ENCODE data around the gene OGG1.

OGG1 gene

DNA sequence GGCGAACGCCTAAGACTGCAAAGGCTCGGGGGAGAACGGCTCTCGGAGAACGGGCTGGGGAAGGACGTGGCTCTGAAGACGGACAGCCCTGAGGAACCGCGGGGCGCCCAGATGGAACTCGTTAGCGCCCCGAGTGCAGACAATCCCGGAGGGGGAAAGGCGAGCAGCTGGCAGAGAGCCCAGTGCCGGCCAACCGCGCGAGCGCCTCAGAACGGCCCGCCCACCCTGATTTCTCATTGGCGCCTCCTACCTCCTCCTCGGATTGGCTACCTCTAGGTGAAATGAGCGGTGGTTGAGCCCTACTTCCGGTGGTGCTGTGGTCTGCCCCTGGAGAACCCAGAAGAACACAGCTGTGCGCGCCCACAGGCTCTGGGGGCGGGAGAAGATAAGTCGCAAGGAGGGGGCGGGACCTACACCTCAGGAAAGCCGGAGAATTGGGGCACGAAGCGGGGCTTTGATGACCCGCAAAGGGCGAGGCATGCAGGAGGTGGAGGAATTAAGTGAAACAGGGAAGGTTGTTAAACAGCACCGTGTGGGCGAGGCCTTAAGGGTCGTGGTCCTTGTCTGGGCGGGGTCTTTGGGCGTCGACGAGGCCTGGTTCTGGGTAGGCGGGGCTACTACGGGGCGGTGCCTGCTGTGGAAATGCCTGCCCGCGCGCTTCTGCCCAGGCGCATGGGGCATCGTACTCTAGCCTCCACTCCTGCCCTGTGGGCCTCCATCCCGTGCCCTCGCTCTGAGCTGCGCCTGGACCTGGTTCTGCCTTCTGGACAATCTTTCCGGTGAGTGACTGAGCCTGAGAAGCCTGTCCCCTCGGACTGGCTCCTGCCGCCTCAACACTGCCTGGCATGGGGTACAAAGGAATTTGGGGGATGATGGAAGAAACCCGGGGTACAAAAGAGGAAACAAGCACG, at the start of gene OGG1:
OGG1 (plus strand) TSS at position 308 of the 911 bp plus-strand sequence; CDS start at position 643, 335 bp downstream.
- DNase-seq, result peak; percentile 93

DNA sequence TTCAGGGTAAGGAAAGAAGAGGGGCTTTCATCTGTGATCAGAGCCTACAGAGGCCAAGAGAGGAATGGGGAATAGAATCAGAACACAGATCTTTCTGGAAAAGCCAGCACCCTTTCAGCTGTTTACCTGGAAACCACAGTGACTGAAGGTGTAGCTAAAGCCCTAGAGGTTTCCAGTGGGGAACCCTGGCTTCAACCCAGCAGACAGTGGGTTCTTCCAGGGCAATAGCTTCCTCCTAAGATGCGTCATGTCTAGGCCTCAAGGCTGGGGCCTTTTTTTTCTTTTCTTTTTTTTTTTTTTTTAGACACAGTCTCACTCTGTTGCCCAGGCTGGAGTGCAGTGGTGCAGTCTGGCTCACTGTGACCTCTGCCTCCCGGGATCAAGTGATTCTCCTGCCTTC, 49.2 kb upstream of the OGG1 start:
- no peak for DNase-seq

DNA sequence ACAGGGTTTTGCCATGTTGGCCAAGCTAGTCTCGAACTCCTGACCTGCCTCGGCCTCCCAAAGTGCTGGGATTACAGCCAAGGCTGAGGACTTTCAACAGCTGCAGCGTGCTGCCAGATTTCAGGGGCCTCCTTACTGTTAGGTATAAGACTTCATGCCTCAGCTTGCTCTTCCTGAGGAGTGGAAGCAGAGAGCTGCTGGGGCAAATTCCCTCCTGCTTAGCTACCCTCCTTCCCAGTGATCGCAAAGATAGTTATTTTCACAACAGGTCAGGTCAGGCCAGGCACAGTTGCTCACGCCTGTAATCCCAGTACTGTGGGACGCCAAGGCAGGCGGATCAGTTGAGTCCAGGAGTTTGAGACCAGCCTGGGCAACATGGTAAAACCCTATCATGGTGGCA, 48.7 kb upstream of the OGG1 start:
- no peak for DNase-seq

DNA sequence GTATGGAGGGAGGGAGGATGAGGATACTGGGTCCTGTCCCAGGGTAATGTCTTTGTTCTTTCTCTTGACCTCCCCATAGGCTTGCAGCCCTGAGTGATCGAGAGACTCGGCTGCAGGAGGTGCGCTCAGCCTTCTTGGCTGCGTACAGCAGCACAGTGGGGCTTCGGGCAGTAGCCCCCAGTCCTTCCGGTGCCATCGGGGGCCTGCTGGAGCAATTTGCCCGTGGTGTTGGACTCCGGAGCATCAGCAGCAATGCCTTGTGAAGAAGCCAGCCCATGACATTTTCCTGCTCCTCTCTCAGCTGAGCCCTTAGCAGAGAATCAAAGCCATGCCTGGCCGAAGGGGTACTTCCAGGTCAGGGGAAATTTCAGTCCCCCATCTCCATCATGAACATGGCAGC, 48.0 kb upstream of the OGG1 start:
- no peak for DNase-seq

DNA sequence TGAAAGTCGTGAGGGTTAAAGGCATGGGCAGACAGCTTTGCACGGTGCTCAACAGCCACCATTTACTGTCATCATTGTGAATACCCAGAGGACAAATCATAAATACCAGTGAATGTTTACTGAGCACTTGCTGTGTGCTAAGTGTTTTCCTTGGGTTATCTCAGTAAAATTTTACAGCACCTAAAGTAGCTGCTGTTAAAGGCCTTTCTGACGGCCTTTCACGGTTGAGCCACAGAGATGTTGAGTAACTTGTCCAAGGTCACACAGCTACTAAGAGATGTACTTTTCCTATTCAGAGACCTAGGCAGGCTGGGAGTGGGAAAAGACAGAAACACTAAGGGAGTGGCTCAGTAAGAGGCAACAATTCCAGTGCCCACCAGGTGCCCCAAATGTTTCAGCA, 46.5 kb upstream of the OGG1 start:
- DNase-seq, result no peak

DNA sequence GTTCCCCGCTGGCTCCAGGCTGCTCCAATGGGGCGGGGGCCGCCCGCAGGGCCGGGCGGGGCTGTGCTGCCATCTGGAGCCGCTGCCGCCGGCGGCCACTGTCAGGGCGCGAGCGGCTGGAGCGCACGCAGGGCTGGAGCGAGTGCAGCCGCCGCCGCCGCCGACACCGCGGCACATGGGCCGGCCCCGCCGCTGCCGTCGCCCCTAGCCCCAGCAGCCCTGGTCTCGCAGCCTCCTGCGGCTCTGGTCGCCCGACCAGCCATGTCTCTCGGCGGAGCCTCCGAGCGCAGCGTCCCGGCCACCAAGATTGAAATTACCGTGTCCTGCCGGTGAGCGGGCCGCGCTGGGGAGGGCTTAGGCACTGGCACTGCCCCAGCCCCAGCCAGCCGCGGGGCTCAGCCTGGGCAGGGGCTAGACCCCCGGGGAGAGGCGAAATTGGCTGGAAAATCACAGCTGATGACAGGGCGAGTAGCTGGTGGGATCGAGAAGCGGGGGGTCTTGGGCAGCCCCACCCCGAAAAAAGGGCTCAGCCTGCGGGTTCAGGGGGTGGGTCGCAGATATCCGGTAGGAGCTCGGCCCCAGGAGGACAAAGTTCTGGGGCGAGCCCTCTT, 45.9 kb upstream of the OGG1 start, which contains the start of gene CPNE9:
CPNE9 (plus strand) TSS at position 98 of the 611 bp plus-strand sequence; CDS start at position 262, 164 bp downstream.
- peak; percentile 3 for DNase-seq

DNA sequence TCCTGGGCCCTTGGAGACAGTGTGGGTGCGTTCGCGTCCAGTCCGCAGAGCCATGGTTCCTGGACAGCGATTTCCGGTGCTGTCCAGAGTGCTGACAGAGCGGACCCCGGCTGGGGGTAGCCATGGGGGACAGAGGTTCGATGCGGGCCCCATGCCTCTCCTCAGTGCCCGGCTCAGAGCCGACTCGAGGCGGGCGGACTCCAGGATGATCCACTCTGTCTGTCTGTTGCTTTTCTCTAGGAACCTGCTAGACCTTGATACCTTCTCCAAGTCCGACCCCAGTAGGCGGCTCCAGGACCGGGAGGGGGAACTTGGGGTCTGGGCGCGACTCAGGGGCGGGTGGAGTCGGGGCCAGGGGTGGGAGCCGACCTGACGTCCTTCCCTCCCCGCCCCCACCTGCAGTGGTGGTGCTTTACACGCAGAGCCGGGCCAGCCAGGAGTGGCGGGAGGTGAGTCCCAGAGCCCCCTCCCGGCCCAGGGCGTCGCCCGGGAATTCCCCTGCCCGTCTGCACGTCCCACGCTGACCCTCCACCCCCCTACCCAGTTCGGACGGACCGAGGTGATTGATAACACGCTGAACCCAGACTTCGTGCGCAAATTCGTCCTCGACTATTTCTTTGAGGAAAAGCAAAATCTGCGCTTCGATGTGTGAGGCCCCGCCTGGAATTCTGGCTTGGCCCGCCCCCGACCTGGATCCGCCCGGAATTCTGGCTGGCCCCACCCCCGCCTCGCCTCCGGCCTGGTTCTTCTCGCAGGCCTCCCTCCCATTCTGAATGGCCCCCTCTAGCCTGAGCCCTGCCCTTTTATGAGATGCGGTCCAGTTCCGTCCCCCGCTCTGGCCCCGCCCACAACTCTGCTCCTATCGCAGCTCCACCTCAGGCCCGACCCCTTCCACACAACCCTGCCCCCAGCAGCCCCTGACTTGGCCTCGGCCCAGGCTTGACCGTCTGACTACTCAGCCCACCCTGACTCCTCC, 45.1 kb upstream of the OGG1 start:
- DNase-seq, result peak; percentile 7

DNA sequence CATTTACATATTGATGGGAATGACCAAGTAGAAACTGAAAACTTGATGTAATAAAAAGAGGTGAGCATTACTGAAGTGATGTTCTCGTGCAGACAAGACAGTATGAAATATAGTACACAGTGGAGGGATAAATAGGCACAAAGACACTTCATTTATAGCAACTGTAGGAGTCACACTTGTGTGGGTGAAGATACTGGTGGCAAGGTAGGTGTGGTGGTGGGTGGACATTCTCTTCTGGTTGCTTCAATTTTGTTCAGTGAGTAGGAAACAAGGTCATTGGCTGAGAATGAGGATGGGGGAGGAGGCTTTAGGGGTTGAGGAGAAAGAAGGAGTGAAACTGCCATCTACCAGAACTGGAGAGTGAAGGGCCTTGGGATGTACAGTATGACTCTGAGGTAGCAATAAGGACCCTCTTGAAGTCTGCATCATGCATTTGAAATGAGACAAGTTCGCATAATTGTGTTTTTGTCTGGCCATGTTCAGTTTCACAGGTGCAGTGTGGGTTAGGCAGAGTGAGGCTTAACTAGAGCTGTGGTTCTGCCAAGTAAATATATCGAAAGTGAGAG, 39.5 kb upstream of the OGG1 start:
- no peak for DNase-seq

DNA sequence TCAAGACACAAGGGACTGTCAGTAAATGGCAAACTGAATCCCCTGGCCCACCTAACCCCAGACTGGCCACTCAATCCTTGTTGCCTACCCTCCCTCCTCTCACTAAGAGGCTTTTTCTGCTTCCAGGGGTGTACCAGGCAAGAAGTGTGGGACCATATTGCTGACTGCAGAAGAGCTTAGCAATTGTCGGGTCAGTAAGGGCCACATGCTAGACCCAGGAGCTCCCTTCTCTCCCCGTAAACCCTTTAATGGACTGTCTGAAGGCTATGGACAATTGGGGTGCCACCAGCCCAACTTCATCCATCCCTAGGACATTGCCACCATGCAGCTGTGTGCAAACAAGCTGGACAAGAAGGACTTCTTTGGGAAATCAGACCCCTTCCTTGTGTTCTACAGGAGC, 37.3 kb upstream of the OGG1 start:
- no peak for DNase-seq

DNA sequence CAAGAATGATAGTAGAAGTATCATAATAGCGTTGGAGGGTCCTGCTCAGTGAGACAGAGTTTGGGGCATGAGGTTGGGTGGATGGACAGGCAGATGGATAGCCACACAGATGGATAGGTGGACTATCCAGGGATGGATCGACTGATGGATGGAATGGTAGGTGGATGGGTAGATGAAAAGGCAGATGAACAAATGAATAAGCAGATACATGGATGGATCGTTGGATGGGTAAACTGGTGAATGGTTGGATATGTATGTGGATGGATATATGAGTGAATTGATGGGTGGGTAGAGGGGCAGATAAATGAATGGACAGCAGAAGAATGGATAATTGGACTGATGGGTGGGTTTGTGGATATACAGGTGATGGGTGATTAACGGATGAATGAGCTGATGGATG, 36.6 kb upstream of the OGG1 start:
- DNase-seq, result no peak

DNA sequence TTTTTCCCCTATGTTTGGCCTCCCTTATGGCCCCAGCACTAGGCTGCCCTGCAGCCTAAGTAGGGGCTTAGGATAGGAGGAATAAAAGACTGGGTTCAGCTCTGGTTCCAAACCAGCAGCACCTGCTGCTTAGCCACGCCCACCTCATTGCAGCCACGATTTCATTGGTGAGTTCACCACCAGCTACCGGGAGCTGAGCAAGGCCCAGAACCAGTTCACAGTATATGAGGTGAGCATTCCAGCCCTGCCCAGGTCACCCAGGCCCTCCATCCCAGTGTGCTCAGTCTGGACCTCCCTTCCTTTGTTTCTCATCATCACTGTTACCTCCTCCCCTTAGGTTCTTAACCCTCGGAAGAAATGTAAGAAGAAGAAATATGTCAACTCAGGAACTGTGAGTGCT, 34.6 kb upstream of the OGG1 start:
- peak; percentile 10 for DNase-seq

DNA sequence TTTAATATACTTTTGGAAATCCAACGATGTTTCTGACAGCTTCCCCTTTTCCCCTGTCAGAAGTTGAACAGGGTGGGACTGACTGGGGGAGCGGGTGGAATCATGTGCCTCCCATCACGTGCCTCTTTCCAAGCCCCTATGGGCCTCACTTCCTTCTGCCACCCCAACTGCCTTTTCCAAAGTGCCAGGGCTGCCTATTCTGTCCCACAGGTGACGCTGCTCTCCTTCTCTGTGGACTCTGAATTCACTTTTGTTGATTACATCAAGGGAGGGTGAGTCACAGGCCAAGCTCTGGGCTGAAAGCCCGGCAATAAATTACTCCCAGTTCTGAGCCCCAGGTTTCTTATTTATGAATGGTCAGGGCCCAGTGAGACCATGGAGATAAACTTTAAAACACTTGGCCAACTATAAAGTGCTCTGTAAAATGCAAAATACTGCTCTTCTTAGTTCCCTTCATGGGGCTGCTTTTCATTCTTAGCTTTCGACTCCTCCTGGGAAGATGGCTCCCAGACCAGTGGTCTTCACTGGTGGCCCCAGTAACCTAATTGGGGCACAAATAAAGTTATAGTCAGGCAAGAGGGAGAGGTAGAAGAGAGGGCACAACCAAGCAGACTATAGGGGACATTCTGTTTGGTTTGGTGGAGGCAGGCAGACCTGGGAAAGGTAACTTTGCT, 33.9 kb upstream of the OGG1 start:
- no peak for DNase-seq

DNA sequence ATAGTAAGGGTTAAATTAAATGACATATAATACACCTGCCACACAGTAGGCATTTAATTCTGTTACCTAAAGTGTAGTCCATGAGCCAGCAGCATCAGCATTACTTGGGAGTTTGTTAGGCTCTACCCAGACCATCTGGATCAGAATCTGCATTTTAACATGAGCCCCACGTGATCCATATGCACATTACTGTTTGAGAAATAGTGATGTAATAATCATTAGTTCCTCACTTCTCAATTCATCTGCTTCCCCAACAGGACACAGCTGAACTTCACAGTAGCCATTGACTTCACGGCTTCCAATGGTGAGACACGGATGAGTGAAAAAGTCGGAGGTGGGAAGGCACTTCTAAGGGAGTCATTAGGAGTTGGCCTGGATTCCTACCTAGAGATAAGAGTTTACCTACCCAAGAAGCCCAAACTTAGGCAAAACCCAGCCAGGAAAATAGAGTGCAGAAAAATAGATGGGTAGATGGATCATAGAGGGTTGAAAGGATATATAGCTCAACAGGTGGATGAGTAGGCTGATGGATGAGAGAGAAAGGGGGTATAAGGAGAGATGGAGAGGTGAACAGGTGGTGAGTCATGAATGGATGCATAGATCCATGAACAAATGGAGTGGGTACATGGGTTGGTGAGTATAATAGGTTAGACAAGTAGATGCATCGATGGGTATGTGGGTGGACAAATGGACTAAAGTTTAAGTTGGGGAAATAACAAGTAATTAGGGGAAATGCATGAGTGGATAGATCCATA, 32.8 kb upstream of the OGG1 start:
- DNase-seq, result no peak

DNA sequence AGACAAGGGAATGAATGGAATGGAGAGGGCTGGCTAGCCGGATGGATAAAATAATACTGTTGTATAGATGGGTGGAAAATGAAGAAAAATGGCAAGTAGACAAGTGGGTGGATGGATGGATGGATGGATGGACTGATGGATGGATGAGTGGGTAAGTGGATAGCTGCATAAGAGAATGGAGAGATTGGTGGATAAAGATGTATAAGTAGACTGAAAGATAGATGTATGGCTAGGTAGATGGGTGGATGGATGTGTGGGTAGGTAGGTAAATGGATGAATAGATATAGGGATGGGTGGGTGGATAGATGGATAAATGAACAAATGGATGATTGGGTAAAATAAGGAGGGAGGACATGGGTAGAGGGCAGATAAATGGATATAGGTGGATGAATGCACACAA, 32.2 kb upstream of the OGG1 start:
- no peak for DNase-seq

DNA sequence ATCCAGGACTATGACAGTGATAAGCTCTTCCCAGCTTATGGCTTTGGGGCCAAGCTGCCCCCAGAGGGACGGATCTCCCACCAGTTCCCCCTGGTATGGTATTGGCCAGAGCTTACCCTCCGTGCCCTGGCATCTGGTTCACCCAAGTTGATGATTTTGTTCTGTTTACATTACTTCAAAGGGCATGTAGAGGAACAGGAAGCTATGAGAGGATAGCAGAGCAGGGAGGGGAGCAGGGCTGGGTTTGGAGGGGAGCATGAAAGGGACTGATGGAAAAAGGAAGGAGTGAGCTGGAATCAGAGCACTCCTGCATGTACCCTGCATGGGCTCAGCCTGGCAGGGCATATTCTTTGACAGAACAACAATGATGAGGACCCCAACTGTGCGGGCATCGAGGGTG, 31.6 kb upstream of the OGG1 start:
- no peak for DNase-seq

DNA sequence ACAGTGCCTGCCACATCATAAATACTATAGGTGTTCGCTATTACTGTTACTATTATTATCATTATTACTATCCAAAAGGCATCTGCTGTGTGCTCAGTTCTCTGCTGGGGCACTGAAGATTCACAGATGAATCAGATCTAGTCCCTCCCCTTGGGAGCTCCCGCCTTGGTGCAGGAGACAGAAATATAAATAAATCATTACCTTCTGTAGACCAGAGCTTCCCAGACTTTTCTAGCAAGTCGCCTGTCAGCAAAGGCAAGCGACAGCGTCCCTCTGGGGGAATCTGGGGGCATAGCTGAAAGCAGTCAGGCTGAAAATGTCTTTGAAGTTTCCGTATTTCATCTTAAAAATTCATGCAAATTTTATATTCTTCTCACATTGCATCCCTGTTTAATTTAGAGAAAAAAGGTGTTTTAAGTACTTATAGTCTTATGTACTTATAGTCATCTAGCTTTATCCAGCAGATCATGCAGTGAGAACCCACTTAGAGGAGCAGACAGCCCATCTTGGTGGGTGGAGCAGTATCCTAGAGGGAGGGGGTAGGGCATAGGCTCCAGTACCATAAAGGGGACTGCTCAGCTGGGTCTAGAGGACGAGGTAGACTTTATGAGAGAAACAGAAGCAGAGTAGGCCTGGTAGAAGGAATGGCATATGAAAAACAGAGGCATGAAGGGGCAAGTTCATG, 28.6 kb upstream of the OGG1 start:
- DNase-seq, result no peak

DNA sequence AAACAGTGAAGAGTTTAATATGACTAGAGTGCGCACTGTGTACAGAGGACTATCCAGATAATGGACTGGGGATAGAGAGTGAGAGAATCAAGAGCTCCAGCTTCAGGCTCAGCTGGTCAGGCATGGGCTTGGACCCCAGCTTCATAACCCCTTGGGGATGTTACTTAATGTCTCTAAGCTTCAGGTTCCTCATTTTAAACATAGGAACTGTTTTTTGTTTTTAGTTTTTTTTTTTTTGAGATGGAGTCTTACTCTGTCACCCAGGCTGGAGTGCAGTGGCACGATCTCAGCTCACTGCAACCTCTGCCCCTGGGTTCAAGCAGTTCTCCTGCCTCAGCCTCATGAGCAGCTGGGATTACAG, 28.1 kb upstream of the OGG1 start:
- DNase-seq, result no peak

DNA sequence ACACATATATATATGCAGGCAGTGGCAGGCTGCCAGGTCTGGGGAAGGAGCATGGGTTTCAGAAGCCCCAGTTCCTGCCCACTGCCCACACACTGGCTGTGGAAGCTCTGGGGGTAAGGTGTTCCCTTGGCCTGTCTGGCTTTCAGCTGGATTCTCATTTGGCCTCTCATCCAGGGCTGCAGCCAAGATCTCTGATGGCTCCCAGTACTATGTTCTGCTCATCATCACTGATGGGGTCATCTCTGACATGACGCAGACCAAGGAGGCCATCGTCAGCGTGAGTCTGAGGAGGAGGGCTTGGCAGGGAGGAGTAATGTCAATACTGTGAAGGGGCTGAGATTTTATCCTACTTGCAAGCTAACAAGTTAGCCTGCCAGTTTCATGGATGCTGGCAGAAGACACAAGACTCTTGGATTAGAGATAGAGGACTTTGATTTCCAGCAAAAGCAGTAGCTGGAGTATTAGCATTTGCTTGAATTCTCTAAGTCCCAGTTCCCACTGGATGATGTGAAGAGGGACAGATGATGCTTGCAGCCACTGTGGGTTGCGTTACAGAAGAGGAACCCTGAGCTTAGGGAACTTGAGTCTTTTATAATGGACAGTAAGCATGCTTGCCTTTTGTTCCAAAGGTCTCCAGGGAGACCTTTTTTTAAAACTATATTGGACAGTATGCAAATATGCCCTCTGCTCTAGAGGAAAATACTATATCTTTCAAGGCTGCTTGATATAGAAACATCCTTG, 23.8 kb upstream of the OGG1 start:
- DNase-seq, result no peak

DNA sequence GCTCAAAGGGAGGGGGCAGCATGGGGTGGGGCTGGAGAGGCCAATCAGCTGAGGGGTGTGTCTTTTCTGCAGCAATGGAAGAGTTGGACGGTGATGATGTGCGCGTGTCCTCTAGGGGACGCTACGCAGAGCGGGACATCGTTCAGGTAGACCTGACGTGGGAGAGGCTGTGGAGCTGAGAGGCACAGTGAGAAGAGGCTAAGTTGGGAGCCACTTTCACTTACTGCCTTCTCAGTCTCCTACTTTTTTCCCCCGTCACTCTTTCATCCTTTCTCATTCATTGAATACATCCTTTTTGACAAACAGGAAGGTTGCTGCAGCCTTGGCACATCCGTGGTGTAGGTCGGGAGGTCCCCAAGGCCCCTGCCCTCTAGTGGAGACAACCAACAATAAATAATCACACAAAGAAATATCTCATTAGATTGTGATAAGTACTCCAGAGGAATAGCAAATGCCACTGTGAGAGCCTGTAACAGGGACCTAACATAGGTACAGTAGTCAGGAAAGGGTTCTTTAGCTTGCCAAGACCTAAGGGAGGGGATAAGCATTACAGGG, 22.6 kb upstream of the OGG1 start:
- peak; percentile 53 for DNase-seq

DNA sequence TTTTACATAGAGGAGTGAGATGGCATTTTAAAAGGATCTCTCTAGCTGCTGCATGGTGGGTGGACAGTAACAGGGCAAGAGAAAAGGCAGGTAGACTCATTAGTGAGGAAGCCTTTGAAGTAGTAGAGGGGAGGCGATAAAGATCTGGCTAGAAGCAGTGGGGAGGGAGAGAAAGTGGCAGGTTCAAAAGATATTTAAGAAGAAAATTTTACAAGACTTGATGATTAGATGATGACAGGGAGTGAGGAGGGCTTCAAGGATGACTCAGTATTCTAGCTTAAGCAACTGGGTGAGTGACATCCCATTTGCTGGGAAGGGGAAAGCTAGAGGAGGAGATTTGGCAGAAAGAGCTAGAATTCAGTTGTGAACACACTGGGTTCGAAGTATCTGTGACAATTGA, 22.0 kb upstream of the OGG1 start:
- DNase-seq, result no peak

Data from NCI-H510A treated with DMSO at 0.1 percent for 48 hours (cell line).